T-helper 1 cell treated with Interleukin-12 subunit alpha and Interleukin-12 subunit beta and Interleukin-4 antibody, amounts not matched to agents 30 ng/mL and 1 ng/mL, for 36 hours (primary cell): ENCODE measurements around the gene DNAJC18. TPM values are rescaled to one million over a fixed set of nuclear protein-coding genes. Genes with fewer than 3 reads are reported as not detected.
"Not testable (repeated sequence)": the region's sequence is repeated elsewhere in the genome, so short reads cannot be mapped to it uniquely, and the experiment has no call there.

Experiments
- intact Hi-C: fragments of 100-400 bp; cut with micrococcal nuclease; formaldehyde crosslinking; loops from one replicate; pipeline ENCODE4 v1.15.1; 2024
- total RNA-seq: library from RNA; stranded (reverse); gene quantifications from 2 replicates; pipeline ENCODE4 v1.2.3, GENCODE V29; 2022

DNAJC18 gene
- total RNA-seq, 1 donor from 2014 or later: 13.4 TPM

DNA sequence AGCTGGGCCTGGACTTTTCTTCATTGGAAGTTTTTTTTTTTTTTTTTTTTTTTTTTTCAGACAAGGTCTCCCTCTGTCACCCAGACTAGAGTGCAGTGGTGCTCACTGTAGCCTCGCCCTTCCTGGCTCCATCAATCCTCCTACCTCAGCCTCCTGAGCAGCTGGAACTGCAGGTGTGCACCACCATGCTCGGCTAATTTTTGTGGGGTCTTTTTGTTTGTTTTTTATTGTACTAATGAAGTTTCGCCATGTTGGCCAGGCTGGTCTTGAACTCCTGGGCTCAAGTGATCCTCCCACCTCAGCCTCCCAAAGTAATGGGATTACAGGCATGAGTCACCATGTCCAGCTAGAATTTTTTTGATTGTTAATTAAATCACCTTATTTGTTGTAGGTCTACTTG is 3.6 kb downstream of the DNAJC18 start:
- intact Hi-C loops: loop anchor here (5.0 kb wide), 1 partner anchor 202 kb away; no protein-coding TSS in a partner anchor

- intact Hi-C loops: no loop called here
These were observed 7.6 kb downstream of the DNAJC18 start for GRCh38 chr5:139431706-139432105.

DNA sequence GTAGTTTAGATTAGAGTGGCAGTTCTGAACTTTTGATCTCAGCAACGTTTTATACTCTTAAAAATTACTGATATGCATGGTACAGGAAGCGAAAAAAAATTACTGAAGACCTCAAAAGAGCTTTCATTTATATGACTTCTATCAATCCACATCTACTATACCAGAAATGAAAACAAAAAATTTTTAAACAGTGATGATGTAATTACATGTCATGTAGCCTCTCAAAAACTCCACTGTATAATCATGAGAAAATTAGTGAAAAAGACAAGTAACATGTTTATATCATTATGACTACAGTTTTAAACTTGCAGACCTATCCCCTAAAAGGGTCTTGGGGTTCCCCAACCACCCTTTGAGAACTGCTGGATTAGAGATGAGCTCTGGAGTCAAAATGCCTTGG is 9.3 kb downstream of the DNAJC18 start:
- intact Hi-C loops: no loop called here

DNA sequence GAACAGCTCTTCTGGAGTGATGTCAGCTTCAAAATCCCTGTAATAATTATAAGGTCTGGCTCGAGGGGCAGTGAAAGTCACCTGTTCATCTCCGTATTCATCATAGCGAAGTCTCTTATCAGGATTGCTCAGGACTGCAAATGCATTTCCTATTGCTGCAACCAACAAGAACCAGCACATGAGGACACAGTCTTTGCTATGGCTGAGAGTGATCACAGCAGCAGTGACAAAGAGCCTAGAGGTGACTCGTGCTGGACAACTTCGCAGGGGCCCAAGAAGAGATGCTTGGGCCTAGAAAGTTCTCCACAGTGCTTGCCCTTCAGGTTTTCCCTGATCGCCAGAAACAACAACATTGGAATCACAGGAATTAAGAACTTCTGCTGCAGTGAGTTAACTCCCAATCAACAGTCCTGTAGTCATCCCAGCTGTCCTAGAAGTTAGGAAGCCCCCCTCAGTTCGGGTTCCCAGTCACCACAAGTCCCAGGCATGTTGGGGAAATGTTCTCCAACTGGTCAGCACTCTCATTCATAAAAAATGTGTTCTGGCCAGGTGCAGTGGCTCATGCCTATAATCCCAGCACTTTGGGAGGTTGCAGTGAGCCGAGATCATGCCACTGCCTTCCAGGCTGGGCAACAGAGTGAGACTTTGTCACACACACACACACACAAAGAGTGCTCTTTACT is 13.0 kb downstream of the DNAJC18 start:
- intact Hi-C loops: no loop called here

- intact Hi-C loops: no loop called here
These were observed 13.8 kb downstream of the DNAJC18 start for GRCh38 chr5:139425497-139425896.

DNA sequence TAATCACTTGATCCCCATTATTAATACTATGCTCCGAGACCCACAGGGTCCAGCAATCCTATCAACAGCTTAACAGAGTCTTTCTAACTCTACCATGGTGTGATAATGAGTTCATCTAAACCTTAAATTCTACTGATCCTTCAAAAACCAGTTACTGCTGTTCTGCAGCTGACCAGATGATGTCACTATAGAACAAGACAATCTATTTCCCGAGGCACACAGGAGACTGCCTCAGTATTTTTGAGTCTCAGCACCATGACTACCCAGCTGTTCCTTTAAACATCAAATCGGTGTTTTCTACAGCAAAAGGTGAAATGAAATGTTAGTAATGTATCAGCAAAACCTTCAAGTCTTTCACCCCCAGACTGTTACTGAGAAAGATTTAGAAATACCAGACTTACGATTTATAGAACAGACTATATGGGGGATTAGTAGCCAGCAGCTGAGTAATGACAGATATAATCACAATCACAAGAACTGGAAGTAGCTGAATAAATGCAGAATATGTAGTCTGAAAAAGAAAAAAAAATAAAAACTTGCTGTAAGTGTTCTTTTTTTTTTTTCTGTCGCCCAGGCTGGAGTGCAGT is 16.9 kb downstream of the DNAJC18 start:
- intact Hi-C loops: loop anchor here (1.0 kb wide), 10 partner anchors 17 to 343 kb away; partner anchors contain the start of genes DNAJC18, STING1 and UBE2D2

DNA sequence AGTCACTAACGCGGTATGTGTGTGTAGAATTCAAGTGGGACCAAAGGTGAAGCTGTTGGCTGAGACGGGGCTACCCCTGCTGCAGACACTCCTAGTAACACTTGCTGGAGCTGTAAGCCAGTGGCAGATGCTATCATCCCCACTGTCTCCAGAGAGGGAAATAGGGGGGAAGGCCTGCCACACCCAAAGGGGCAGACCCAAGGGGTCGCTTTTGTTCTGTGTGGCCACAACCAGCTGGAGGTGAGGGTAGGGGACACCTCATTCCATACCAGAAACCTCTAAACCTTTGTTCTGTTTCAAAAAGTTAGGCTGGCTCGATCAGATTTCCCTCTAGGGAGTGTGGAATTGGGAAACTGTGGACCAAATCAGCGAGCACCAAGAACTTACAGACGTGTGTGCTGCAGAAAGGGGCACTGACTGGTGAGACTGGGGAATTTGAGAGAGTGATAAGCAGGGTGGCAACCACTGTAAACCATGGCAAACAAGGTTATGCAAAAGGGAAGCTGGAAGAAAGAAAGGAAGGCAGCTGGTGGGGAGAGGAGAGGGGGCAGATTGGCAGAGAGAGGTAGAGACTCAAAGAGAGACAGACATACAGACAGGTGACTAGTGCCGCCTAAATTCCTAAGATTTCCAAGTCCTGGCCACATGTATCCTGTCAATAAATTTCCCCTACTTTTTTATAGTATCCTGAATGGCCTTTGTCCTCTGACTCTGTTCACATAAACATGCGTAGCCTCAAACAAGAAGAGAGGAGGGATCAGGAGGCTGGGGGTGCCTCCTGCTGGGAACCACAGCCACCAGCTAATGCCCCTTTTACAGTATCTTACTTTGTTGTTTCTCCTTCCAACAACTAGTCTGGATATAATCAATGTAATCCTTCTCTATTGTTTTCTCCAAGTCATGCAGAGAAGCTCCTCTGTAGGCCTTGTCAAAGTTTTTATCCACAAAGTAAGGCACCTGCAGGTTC is 19.8 kb downstream of the DNAJC18 start:
- intact Hi-C loops: no loop called here

- intact Hi-C loops: no loop called here
These were observed 20.5 kb downstream of the DNAJC18 start for GRCh38 chr5:139418793-139419192.

DNA sequence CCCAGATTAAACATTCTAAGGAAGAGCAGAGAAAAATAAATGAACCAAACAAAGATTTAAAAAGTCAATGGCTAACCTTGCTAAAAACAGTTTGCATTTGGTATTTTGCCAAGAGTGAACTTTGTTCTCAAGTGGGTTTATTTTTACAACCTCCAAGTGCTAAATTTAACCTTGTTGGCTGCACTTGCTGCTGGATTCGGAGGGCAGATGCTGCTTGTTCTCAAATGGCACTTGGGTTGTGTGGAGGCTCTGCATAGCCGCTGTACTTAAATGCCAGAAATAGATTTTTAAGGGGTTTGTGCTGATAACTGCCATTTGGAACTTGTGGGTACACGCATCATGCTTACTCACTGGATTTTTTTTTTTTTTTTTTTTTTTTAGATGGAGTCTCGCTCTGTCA is 22.1 kb downstream of the DNAJC18 start:
- intact Hi-C loops: no loop called here

DNA sequence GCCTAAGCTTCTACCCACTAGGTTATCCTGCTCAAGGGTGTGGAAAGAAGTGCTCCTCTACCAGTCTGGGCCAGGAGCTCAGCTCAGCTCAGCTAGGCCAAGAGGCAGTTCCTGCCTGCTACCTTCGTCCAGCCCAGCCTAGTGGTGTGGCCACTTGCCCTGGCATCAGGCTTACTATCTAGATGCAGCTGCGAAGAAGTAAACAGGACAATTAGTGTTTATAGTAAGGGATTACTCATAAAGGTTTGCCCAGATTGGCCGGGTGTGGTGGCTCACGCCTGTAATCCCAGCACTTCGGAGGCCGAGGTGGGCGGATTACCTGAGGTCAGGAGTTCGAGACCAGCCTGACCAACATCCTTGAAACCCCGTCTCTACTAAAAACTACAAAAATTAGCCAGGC is 22.7 kb downstream of the DNAJC18 start:
- intact Hi-C loops: no loop called here

- intact Hi-C loops: loop anchor here (2.0 kb wide), 2 partner anchors 221 to 349 kb away; no protein-coding TSS in a partner anchor
These were observed 23.5 kb downstream of the DNAJC18 start for GRCh38 chr5:139415869-139416268.

DNA sequence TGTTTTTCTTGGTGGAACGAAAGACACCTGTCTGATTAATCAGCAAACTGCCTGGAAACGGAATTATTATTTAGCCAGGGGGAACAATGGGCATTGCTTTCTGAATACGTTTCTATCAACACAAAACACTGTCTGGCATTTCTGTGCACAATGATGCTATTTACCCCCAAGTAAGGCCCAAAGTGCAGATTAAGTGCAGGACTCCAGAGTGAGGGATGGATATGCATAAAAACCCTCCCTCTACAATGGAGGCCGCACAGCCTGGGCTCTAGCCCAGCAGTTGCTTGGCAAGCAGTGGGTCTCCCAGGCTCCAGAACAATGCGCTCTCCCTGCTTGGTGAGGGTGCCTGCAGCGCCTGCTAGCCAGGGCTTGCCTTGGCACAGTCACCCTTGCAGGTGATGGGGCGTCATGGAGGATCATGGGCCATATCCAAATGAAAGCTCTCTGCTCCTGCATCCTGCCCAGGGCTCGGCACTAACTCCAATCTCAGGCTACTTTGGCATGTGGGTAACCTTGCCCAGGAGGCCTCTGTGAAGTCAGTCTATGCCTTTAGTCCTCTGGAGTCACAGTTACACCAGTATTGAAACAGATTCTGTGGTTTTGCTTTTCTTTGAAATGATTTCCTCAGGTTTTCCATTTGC is 24.0 kb downstream of the DNAJC18 start:
- intact Hi-C loops: loop anchor here (2.0 kb wide), 2 partner anchors 221 to 349 kb away; no protein-coding TSS in a partner anchor

- intact Hi-C loops: loop anchor here (1.0 to 2.0 kb wide), 3 partner anchors 10 to 350 kb away; partner anchors contain the start of gene SPATA24
These were observed 24.7 kb downstream of the DNAJC18 start for GRCh38 chr5:139414581-139415130.

GRCh38 chr5:139413963-139414362 is 25.4 kb downstream of the DNAJC18 start:
- intact Hi-C loops: loop anchor here (1.0 to 2.0 kb wide), 3 partner anchors 10 to 351 kb away; partner anchors contain the start of gene SPATA24

GRCh38 chr5:139413153-139413552 is 26.2 kb downstream of the DNAJC18 start:
- intact Hi-C loops: no loop called here

DNA sequence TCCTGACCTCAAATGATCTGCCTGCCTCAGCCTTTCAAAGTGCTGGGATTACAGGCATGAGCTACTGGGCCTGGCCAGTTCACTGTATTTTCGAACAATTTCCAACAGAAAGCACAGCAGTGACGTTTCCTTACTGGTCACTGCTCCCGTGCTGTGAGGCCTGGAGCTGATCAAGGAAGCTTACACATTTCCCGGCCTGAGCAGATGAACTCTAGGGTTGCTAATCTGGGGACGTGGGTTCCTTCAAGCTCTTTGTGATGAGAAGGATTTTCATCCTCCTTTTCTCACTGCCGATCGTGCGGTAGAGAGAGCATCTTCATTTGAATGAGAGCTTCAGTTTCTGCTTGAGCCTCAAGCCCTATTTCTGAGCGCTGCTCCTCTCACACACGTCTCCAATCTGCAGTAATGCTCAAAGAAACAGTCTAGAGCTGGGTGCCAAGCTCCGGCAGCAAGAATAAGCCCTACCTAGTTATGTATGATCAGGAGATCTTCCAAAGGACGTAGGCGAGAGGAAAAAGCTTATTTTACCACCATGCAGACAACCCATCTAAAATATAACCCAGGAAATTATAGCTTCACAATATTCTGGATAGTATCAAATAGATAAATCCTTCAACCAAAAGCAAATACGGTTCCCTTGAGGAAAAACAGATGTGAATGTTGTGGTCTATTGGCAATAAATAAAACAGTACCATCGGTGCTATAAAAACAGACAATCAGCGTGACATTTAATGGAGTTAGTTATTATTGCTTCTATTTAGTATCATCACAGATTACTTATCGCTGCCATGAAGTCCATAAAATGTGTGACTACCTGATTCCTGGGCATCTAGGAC is 28.1 kb downstream of the DNAJC18 start:
- intact Hi-C loops: no loop called here

- intact Hi-C loops: no loop called here
These were observed 29.0 kb downstream of the DNAJC18 start for GRCh38 chr5:139410121-139410992.

GRCh38 chr5:139409116-139409515 is 30.2 kb downstream of the DNAJC18 start:
- intact Hi-C loops: not testable (repeated sequence)

DNA sequence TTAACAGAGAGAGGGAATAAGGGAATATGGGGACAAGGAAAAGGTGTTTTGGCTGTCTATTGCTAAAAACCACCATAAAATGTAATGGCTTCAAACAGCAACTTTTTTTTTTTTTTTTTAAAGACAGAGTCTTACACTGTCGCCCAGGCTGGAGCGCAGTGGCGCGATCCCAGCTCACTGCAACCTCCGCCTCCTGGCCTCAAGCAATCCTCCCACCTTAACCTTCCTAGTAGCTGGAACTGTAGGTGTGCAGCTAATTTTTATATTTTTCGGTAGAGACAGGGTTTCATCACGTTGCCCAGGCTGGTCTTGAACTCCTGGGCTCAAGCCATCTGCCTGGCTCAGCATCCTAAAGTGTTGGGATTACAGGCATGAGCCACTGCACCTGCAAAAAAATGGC is 31.1 kb downstream of the DNAJC18 start:
- intact Hi-C loops: no loop called here
